DMS 273 (cell line): ENCODE results near the gene ZNF446.
"Not testable (repeated sequence)": the region's sequence is repeated elsewhere in the genome, so short reads cannot be mapped to it uniquely, and the experiment has no call there.

ENCODE experiments used
- DNase-seq: peaks from one replicate; lab custom pipeline; 2025; ENCODE audit not compliant: unreplicated experiment; lab: John Stamatoyannopoulos, UW

Gene ZNF446

GRCh38 chr19:58469241-58470013, 6.7 kb upstream of the ZNF446 start:
- no peak for DNase-seq

GRCh38 chr19:58470837-58471543, 5.2 kb upstream of the ZNF446 start:
- DNase-seq = not testable (repeated sequence)

GRCh38 chr19:58471736-58472135, 4.4 kb upstream of the ZNF446 start:
- no peak for DNase-seq

- no peak for DNase-seq
Measured at GRCh38 chr19:58473775-58474174, 2.4 kb upstream of the ZNF446 start.

- DNase-seq = no peak
Measured at GRCh38 chr19:58474291-58474996, 1.7 kb upstream of the ZNF446 start.

- no peak for DNase-seq
Measured at GRCh38 chr19:58474997-58475713, 997 bp upstream of the ZNF446 start.

GRCh38 chr19:58476498-58477015, 405 bp downstream of the ZNF446 start:
- DNase-seq = no peak

GRCh38 chr19:58477130-58477529, 978 bp downstream of the ZNF446 start:
- no peak for DNase-seq

GRCh38 chr19:58477871-58478270, 1.7 kb downstream of the ZNF446 start:
- DNase-seq = no peak

GRCh38 chr19:58479303-58479702, 3.2 kb downstream of the ZNF446 start:
- DNase-seq = no peak

GRCh38 chr19:58479736-58480480, 3.8 kb downstream of the ZNF446 start:
- no peak for DNase-seq

- DNase-seq = no peak
Measured at GRCh38 chr19:58480481-58480830, 4.3 kb downstream of the ZNF446 start.

- DNase-seq = no peak
Measured at GRCh38 chr19:58480831-58481230, 4.7 kb downstream of the ZNF446 start.

GRCh38 chr19:58482372-58482771, 6.2 kb downstream of the ZNF446 start:
- DNase-seq = no peak

- DNase-seq = no peak
Measured at GRCh38 chr19:58483776-58484175, 7.6 kb downstream of the ZNF446 start.

GRCh38 chr19:58484349-58484748, 8.2 kb downstream of the ZNF446 start:
- peak; percentile 38 for DNase-seq

GRCh38 chr19:58491393-58491792, 15.2 kb downstream of the ZNF446 start:
- DNase-seq = no peak

GRCh38 chr19:58492265-58492664, 16.1 kb downstream of the ZNF446 start:
- DNase-seq = no peak

GRCh38 chr19:58497634-58498170, 21.6 kb downstream of the ZNF446 start:
- DNase-seq = no peak
